Measurements from ENCODE around the gene CUBN. TPM values are rescaled to one million over a fixed set of nuclear protein-coding genes. Genes with fewer than 3 reads are reported as not detected.

The CUBN gene
- total RNA-seq, 1 donor from 2014 or later, result 1.5 TPM

GRCh38 chr10:16904049-16904448 is 225.6 kb downstream of the CUBN start:
- no peak for TF ChIP-seq CTCF (IDR thresholded peaks at IDR 0.05; ENCODE audit: unreplicated experiment)
- Mint-ChIP-seq H3K9me3 (ENCODE audit: low read depth) (no peaks in the 10 kb centered on the region), H3K4me1 (ENCODE audit: low read depth) (peaks cover 3% of the 10 kb centered on the region)

GRCh38 chr10:16902606-16903005 is 227.0 kb downstream of the CUBN start:
- TF ChIP-seq CTCF (IDR thresholded peaks at IDR 0.05; ENCODE audit: unreplicated experiment), result no peak
- no peaks in the 10 kb centered on the region for H3K9me3 Mint-ChIP-seq (ENCODE audit: low read depth)
- peak overlapping the region; percentile 59 for H3K27ac Mint-ChIP-seq
- no peaks in the 10 kb centered on the region for H3K27me3 Mint-ChIP-seq
- no peak overlapping the region for H3K4me3 Mint-ChIP-seq (ENCODE audit: low read depth)
- no peak for DNase-seq (ENCODE audit: low spot score, unreplicated experiment)
- peaks cover under 1% of the 10 kb centered on the region for H3K4me1 Mint-ChIP-seq (ENCODE audit: low read depth)
- H3K36me3 Mint-ChIP-seq (ENCODE audit: insufficient read depth), result no peaks in the 10 kb centered on the region

More at GRCh38 chr10:16904049-16904448, 225.6 kb downstream of the CUBN start:
- H3K27ac Mint-ChIP-seq, result no peak overlapping the region
- H3K36me3 Mint-ChIP-seq (ENCODE audit: insufficient read depth), result no peaks in the 10 kb centered on the region
- no peak for DNase-seq (ENCODE audit: low spot score, unreplicated experiment)
- no peak overlapping the region for H3K4me3 Mint-ChIP-seq (ENCODE audit: low read depth)
- no peaks in the 10 kb centered on the region for H3K27me3 Mint-ChIP-seq

GRCh38 chr10:16901106-16901505 is 228.5 kb downstream of the CUBN start:
- no peak for TF ChIP-seq CTCF (IDR thresholded peaks at IDR 0.05; ENCODE audit: unreplicated experiment)
- Mint-ChIP-seq H3K27me3 (no peaks in the 10 kb centered on the region), H3K9me3 (ENCODE audit: low read depth) (peaks cover 6% of the 10 kb centered on the region), H3K27ac (no peak overlapping the region), H3K36me3 (ENCODE audit: insufficient read depth) (no peaks in the 10 kb centered on the region), H3K4me1 (ENCODE audit: low read depth) (no peaks in the 10 kb centered on the region), H3K4me3 (ENCODE audit: low read depth) (no peak overlapping the region)
- DNase-seq (ENCODE audit: low spot score, unreplicated experiment), result no peak

GRCh38 chr10:16896993-16897392 is 232.6 kb downstream of the CUBN start:
- no peak overlapping the region for H3K27ac Mint-ChIP-seq
- no peak for TF ChIP-seq CTCF (IDR thresholded peaks at IDR 0.05; ENCODE audit: unreplicated experiment)

GRCh38 chr10:16894821-16895220 is 234.8 kb downstream of the CUBN start:
- no peaks in the 10 kb centered on the region for H3K27me3 Mint-ChIP-seq
- no peaks in the 10 kb centered on the region for H3K36me3 Mint-ChIP-seq (ENCODE audit: insufficient read depth)
- DNase-seq (ENCODE audit: low spot score, unreplicated experiment), result no peak
- no peak for TF ChIP-seq CTCF (IDR thresholded peaks at IDR 0.05; ENCODE audit: unreplicated experiment)
- peaks cover 23% of the 10 kb centered on the region for H3K4me1 Mint-ChIP-seq (ENCODE audit: low read depth)
- no peak overlapping the region for H3K4me3 Mint-ChIP-seq (ENCODE audit: low read depth)
- no peak overlapping the region for H3K27ac Mint-ChIP-seq
- peaks cover 12% of the 10 kb centered on the region for H3K9me3 Mint-ChIP-seq (ENCODE audit: low read depth)

More at GRCh38 chr10:16896993-16897392, 232.6 kb downstream of the CUBN start:
- Mint-ChIP-seq H3K4me1 (ENCODE audit: low read depth) (peaks cover 15% of the 10 kb centered on the region), H3K36me3 (ENCODE audit: insufficient read depth) (no peaks in the 10 kb centered on the region), H3K9me3 (ENCODE audit: low read depth) (peaks cover 12% of the 10 kb centered on the region), H3K4me3 (ENCODE audit: low read depth) (no peak overlapping the region), H3K27me3 (no peaks in the 10 kb centered on the region)
- no peak for DNase-seq (ENCODE audit: low spot score, unreplicated experiment)
